NOMO-1 treated with DMSO at 0.1 percent for 48 hours (cell line): Measurements from ENCODE around the gene SPOCK3.

Source experiments
- DNase-seq: peaks from one replicate; lab custom pipeline; 2025; ENCODE audit not compliant: unreplicated experiment; lab: John Stamatoyannopoulos, UW

SPOCK3 gene

DNA sequence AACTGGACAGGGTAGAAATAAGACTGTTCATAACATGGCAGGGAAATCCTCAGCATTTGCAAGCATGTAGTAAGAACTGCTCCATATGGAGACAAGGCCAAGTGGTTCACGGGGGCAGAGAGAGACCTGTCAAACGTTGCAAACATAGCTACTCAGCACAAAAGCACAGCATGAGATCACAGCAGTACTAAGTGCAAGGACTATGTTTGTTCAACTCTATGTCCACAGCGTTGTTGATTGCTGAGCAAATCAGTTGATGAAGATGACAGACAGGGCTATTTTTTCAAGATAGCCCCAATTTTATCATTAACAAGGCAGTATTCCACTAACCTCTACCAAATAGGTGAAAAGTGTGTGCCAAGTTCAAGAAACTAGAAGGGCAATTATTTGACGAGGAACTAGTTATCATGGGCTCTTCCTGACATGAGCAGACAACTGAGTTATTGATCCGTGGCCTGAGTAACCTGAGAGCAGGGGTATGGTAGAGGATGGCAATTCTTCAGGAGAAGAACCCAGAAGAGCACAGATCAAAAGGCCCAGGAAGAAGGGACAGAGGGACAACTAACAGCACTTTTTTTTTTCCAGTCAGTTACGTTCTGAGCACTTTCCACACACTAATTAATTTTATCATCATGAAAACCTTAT is 57.4 kb downstream of the SPOCK3 start:
- no peak for DNase-seq

DNA sequence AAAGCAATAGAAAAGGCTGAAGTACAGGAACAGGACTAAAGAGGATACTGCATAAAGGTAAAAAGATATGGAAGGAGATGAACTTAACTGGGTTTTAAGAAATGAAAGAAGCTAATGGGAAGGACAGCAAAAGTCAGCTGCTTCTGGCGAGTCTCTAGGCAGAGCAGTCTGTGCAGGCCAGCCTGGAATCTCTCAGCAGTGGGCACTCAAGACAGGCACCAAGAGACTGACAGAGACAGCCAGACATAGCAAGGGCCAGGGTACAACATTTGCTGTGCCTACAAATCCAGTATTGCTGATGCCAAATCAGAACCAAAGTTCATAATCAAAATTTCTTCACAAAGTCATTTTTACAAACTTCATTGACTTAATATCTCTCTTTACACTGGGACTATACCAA is 62.4 kb downstream of the SPOCK3 start:
- no peak for DNase-seq

DNA sequence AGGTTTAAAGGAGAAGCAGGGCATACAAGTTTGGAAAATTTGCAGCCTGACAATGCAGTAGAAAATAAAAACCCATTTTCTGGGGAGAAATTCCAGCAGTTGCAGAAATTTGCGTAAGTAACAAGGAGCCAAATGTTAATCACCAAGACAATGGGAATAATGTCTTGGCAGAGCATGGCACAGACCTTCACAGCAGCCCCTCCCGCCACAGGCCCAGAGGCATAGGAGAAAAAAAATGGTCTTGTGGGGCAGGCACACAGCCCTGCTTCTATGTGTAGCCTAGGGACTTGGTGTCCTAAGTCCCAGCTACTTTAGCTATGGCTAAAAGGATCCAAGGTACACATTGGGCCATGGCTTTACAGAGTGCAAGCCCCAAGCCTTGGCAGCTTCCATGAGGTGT is 65.7 kb downstream of the SPOCK3 start:
- no peak for DNase-seq

- no peak for DNase-seq
These were observed 83.7 kb downstream of the SPOCK3 start for GRCh38 chr4:167150587-167150986.

GRCh38 chr4:167144605-167145004 is 89.7 kb downstream of the SPOCK3 start:
- DNase-seq: no peak

- DNase-seq: no peak
These were observed 91.3 kb downstream of the SPOCK3 start for GRCh38 chr4:167143018-167143417.

DNA sequence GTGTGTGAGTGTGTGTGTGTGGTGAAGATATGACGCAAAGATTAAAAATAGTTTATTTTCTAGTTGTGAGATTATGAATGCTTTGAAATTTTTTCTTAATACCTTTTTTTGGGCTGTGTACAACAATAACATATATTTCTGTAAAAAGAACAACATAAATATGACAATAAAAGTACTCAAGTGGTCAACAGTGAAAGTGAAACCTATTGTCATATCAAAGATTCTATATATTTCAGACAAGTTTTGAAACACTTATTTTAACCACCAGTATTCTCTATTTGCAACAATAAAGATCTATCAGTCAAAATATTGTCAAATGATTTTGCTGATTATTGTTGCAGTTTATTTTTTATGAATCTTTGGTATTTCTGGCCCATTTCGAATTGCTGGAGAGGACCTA is 98.0 kb downstream of the SPOCK3 start:
- no peak for DNase-seq

DNA sequence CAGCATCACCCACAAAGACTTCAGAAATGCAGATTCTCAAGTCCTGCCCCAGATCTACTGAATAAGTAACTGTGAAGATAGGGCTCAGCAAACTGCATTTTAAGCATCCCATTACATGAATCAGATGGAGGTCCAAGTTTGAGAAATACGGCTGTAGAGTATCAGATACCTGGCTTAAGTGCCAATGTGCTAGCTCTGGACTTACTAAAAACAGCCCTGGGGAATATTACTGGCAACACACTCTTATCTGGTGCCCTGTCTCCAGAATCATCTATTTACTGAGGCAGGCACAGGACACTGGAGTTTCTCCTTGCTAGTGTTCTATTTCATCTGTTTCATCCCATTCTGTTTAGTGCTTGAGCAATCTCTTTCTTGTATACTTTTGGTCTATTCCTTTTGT is 105.1 kb downstream of the SPOCK3 start:
- DNase-seq: no peak

DNA sequence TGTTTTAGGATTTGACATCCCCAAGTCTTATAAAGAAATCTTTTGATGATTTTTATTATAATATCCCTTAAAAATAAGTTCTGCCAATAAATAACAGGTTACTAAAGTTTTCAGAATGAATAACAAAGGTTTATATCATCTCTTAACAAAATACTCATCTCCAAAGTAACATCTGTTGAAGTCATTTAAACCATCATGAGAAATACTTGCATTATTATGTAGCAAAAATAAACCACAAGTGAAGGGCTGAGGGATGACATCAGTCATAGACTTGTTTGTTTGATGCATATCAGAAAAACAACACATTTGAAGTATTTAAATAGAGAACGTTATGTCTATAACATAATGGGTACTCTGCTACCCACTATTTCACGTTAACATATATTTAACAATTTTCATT is 114.9 kb downstream of the SPOCK3 start:
- DNase-seq: no peak

DNA sequence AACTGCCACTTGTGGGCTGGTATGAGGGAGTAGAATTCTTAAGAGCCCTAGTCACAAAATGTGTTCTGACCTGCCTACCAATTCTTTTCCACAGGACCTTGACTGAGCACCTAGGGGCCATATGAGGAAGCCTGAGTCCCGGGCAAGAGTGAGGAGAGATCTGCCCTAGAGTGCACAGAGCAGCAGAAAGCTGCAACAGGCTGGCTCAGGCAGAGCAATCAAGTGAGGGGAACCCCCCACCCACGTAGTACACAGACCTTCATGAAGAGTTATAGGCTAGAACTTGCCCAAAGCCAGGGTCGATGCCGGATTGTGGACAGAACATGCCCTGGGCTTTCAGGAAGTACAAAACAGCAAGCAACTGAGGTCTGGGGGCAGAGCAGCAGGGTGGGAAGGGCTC is 117.0 kb downstream of the SPOCK3 start:
- DNase-seq: no peak

GRCh38 chr4:167114416-167114971 is 119.8 kb downstream of the SPOCK3 start:
- no peak for DNase-seq

GRCh38 chr4:167111622-167112021 is 122.7 kb downstream of the SPOCK3 start:
- no peak for DNase-seq

DNA sequence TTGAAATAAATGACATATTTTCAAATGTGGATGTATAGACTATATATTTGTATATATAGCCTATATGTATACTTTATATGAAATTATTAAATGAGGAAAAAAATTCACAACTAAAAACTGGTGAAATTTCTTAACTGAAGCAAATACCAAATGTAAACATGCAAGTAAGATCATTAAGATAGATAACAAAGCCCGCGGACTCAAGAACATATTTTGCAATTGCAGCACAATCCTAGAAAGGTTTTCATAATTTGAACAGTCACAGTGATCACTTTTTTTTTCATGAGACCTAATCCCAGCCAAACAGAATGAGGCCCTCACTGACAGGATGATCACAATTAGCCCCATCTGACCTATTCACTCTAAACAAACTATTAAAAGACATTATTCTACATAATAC is 123.2 kb downstream of the SPOCK3 start:
- DNase-seq: no peak

DNA sequence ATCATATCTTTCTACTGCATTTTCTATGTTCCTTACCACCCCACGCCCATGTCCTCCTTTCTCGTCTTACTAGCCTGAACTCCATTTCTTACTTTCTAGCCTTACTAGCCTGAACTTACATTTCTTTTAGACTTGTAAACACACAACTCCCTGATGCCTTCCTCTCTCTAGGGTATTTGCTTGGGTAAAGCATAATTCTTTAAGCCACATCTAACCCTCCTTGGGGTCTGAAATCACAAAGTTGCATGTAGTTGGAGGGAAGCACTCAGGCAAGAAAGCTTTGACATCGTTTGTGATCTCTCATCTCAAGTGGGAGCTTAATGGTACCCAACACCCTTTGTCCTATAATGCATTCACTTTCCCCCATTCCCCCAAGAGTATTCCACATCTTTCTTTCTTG is 124.4 kb downstream of the SPOCK3 start:
- DNase-seq: peak; percentile 13

- DNase-seq: no peak
These were observed 128.4 kb downstream of the SPOCK3 start for GRCh38 chr4:167105857-167106256.

- DNase-seq: no peak
These were observed 131.8 kb downstream of the SPOCK3 start for GRCh38 chr4:167102475-167102874.

GRCh38 chr4:167101035-167101434 is 133.3 kb downstream of the SPOCK3 start:
- no peak for DNase-seq

GRCh38 chr4:167100120-167100519 is 134.2 kb downstream of the SPOCK3 start:
- no peak for DNase-seq

GRCh38 chr4:167088115-167088514 is 146.2 kb downstream of the SPOCK3 start:
- DNase-seq: no peak

DNA sequence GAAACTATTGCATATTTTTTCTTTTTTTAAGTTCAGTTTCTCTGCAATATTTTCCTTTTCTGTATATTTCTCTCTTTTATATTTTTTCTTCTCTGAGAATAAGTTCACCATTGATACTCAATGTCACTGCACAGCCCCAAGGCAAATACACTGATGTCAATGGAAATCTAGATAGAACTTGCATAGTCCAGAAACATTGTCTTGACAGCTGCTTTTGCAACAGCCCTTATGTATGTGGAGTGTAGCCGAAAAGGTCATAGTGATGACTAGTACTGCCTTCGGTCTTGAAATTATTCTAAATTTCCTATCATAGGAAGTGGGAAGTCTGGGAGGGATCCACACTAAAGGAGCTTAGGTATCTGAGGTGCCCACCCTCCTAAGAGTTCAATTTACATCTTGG is 150.0 kb downstream of the SPOCK3 start:
- no peak for DNase-seq

DNA sequence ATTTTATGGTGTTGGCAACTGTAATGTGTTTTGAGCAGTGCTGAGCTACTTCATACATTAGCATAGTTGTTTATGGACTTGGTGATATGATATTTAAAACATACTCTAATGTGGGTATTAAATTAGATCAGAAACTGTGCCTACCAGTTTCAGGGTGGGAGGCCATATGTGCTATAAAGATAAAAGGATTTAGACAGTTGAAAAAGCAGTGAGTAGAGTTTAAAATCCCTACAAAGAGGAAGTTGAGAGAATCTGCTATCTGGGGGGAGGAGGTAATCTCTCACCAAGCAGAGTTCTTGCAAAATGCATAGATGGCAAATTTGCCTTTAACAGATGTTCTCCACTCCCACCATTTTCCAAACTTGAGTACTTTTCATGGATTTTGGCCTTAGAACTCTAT is 154.5 kb downstream of the SPOCK3 start:
- peak; percentile 24 for DNase-seq

GRCh38 chr4:167052631-167053091 is 181.6 kb downstream of the SPOCK3 start:
- DNase-seq: peak; percentile 38

DNA sequence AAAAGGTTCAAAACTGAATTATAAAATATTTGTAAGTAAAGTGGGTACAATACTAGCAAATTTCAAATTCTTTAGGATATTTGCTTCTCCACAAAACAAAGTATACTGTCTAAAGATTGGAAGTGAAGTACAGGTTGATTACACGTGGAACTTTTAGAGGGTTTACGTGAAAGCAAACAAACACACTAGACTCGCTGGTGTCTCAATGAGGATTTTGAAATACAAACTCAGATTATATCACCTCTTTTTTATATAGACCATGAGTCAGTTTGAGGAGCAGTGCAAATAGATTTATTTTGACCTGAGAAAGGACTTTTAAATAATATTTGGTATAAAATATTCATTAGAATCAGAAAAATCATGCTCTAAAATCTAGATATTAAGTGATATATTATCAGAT is 185.0 kb downstream of the SPOCK3 start:
- DNase-seq: no peak
